Inflammatory macrophage treated with lipopolysaccharide for 4 hours (primary cell): ENCODE data around the gene ACSL3.
A peak's percentile ranks its signal among the peaks of the same experiment; 100 is the strongest.
"Not testable (repeated sequence)": the region's sequence is repeated elsewhere in the genome, so short reads cannot be mapped to it uniquely, and the experiment has no call there.

Experiments used
- DNase-seq: peaks from one replicate; pipeline ENCODE4 v3.0.0-alpha.2; 2020

Gene ACSL3

DNA sequence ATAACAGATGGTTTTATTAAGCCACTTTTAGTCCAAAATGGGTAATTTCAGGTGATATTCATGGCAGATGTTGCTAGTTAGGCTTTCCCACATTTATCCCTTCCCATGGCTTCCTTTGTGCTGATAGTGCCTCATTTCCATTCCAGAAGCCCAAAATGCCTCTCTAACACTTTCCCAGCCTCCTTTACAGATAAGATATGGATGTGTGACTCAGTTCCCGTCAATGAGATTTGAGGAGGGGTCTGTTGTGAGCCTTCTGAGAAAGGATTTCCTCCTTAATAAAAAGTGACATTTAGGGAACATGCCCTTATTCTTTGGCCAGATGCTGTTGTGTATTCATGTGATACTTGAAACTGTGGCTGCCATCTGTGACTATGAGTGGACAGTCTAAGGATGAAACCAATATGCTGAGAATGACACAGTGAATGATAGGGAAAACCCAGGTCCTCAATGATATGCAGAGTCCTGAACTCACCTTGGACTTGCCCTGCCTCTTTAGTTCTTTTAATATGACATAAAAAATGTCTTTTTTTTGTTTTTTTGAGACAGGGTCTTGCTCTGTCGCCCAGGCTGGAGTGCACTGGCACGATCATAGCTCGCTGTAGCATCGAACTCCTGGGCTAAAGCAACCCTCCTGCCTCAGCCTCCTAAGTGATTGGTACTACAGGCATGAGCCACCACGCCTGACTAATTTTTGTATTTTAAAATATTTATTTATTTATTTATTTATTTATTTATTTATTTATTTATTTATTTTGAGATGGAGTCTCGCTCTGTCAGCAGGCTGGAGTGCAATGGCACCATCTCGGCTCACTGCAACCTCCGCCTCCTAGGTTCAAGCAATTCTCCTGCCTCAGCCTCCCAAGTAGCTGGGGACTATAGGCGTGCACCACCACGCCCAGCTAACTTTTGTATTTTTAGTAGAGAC is 5.8 kb upstream of the ACSL3 start:
- no peak for DNase-seq

DNA sequence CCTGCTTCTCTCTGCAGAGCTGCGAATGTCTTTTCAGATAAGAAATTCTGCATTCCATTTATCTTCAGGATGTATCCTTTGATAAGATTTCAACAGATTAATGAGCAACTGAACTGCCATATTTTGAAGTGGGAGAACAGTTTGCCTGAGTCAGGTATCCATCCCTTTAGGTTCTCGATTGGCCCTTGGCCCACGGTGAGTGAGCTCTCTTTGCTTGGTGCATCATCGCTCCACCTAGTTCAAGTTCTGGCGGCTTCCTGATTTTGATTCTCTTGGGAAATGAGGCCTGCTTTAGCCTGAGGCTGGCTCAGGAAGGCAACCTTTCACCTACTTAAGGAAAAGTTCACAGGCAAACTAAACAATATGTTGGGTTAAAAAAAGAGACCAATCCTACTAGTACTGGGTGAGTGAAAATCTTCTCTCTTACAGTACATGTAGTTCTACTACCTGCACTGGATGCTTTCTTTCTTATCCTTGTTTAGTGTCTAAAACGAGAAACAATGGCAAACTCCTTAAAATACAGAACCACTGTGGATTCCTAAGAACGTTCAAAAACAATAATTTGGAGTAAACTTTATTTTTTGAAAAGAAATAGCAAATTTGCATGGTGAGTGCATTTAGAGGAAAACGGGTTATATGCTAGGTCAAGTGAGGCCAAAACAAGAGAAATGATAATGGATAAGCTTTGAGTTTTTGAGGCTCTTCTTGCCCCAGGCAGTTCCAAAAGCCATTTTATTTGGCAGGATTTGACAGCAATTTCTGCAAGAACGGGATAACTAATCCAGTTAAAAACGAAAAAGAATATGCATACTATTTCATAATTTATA is 837 bp upstream of the ACSL3 start:
- peak; percentile 21 for DNase-seq

DNA sequence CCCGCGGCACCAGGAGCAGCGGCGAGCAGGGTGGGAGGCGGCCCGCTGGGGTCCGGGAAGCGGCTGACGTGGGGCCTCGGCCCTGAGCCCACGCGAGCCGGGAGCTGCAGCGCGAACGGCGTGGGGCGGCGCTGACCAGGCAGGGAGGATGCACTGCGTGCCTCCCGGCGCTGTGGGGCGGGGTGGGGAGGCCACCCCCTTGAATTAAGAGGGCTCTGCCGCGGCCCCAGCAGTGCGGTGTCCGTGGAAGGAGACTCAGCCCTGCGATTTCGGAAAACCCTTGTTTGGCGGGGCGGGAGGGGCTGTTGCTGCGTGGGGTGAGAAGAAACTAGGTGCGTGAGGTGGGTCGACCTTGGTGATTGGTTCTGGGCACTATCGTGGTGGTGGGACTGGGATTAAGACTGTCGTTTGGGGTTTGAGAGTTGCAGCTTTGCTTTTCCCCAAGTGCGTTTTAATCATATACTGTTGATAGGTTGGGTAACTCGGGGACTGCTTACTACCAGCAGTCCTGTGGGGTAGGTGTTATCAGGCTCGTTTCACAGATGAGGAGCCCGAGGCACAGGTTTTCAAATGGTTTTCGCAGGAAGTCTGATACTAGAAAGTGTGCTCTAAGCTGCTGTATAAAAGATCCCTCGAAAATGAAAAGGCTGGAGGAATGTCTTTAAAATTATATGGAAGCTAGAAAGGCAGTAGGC is 722 bp downstream of the ACSL3 start:
- peak; percentile 49 for DNase-seq

DNA sequence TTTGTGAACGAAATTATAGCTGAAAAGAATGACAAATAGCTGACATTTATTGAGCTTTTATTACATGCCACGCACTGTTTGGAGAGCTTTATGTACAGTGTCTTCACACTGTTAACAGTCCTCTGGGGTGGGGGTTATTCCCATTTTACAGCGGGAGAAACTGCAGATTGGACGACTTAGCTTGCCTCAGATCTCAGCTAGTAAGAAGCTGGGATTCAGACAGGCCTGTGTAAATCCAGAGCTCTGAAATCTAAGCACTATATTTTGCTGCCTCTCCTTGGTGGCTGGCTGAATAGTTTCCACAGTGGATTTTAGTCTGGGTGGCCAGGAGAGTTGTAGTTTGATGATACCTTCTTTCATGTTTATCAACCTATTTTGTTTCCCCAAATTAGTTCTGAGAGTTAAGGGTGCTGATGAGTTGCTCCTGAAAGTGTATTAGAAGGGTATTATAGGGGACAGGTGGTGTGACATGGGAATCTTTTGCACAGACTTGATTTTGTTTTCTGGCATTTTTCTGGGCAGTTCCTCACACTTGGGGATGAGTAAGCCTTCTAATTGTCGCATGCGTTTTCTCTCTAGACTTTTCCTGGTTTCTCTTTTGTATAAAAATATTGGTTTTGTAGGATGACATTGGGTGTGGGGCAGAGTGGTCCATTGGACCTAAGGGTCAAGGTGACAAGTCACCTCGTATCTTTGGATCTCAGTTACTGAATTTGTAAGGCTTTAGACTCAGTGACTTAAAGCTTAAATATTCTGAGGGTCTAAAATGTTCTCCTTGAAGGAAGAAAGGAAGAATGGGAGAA is 1.5 kb downstream of the ACSL3 start:
- DNase-seq, result peak; percentile 21

DNA sequence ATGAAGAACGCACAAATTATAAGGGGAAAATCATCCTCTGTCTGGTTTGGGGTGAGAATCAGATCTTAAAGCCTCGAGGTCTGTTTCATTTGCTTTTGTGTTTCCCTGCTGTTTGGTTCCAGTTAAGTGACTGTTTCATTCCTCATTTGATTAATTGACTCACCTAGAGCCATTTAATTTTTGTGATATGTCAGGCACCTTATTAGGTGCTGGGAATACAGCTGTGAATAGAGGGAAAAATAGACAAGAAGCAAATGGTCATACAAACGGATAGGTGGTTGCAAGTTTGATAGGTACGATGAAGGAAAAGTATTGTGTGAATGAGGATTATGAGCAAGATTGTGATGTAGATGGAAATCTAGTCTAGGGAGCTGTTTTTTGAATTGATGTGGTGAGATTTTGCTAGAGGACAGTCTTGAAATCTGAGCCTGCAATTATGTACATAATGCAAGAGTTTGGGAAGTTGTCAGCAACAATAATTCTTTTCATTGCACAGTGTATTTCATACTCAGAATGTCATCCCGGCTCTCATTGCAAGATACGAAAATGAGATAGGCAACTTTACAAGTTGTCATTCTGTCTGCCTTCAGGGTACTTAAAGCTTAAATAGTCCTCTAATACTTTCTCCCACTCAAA is 2.2 kb downstream of the ACSL3 start:
- no peak for DNase-seq

DNA sequence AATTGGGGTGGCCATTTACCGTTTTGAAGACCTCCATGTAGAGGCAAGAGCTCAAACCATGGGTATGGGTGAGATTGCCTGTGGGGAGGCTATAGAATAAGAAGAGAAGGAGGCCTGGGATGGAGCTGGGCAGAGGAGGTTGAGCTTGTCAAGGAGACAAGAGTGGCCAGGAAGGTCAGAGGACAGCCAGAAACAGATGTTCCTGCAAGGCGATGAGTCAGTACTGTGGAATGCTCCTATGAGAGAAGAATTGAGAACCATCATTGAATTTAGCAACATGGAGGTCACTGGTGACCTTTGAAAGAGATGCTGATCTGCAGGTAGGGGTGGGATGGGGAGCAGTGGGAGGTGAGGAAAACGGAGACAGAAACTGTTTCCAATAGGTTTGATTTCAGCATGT is 3.5 kb downstream of the ACSL3 start:
- no peak for DNase-seq

- DNase-seq, result no peak
Measured at GRCh38 chr2:222865301-222865700, 4.5 kb downstream of the ACSL3 start.

DNA sequence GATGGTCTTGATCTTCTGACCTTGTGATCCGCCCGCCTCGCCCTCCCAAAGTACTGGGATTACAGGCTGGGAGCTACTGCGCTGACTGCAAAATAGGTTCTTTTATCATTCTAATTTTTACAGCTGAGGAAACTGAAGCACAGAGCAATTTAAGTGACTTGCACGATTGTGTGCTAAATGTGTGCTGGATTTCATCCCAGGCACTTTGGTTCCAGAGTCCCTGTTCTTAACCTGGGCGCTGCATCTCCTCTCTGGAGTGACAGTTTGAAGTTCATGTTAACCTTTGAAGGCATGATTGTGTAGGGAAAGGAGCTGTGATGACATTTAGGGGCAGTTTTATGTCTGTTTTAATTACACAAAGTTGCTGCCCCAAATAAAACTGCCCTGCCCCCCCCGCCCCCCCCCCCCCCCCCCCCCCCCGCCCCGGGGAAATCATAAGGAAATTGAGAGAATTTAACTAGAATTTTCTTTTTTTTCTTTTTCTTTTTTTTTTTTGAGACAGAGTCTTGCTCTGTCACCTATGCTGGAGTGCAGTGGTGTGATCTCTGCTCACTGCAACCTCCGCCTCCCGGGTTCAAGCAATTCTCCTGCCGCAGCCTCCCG is 5.6 kb downstream of the ACSL3 start:
- DNase-seq, result no peak

GRCh38 chr2:222868560-222869251 is 7.9 kb downstream of the ACSL3 start:
- DNase-seq, result not testable (repeated sequence)

DNA sequence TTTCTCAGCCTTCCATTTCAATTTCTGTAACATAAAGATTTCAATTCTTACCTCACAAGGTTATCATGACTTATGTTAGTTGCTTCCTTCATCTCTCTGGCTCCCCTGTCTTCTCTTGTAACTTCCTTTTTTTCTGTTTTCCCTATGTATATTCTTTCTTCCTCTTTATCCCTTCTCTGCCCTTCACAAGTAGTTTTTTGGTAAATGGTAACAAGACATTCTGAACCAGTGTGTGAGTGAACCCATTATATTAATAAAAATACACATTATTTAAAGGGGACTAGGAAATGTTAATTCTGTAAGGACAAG is 8.4 kb downstream of the ACSL3 start:
- DNase-seq, result peak; percentile 56

- DNase-seq, result no peak
Measured at GRCh38 chr2:222871291-222871690, 10.5 kb downstream of the ACSL3 start.

DNA sequence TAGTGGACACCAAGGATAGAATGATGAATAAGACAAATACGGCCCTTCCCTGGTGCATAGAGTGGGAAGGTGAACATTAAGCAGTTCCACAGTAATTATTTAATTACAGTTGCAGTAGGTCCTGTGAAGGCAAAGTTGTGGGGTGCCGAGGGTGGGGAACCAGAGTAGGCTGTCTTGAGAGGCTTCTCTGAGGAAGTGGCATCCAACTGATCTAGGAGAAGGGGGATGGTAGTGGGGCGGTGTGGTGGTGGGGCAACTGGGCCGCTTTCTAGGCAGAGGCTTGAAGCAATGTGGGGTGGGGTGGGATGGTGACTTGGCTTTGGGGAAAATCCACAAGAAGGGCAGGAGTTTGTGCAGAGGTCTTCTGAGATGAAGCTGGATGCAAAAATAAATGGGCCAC is 11.7 kb downstream of the ACSL3 start:
- no peak for DNase-seq

DNA sequence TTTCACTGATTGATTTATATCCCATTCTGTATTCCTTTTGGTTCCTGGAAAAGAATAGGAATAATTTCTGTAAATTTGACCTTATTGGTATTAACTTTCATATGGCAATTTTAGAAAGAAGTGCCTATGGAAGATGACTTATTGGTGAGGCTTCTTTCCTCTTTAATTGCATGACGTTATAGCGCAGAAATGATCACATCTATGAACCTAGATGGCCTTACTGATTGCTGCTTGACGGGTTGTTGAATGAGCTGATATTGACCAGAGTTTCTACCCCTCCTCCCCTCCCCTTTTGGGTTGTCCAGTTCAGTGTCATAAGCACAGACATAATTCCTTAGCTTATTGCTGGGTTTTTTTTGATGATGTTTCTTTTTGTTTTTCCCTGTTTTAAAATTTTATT is 14.6 kb downstream of the ACSL3 start:
- DNase-seq, result no peak

- no peak for DNase-seq
Measured at GRCh38 chr2:222876947-222877346, 16.1 kb downstream of the ACSL3 start.

DNA sequence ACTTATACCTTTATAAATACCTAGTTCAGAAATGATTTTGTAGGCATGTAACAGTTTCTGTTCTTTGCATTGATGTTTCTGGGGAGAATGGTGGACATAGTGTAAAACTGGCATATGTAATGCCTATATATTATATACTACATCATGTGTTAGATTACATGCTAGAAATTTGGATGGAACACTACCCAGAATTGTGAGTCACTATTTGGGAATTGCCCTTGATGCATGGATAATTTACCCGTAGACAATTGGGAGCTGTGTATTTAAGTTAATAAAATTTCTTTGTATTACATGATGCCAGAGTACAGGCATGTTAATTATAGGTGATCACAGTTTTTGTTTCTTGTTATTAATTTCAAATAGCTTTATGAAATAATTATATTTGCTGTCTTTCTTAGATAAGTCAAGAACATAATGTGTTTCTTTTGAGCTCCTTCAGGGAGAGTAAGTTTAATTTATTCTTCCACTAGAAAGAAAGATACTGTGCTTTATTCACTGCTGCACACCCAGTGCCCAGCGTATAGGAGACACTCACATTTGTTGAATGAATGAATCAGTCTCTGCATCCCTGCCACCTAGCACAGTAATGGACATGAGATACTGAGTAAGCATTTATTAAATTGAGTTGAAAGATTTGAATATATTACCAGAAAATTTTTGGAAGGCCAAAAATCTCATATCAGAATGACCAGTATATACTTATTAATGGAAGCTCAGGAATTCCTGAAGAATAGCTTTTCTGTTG is 16.9 kb downstream of the ACSL3 start:
- no peak for DNase-seq

GRCh38 chr2:222878301-222878876 is 17.6 kb downstream of the ACSL3 start:
- DNase-seq, result no peak

DNA sequence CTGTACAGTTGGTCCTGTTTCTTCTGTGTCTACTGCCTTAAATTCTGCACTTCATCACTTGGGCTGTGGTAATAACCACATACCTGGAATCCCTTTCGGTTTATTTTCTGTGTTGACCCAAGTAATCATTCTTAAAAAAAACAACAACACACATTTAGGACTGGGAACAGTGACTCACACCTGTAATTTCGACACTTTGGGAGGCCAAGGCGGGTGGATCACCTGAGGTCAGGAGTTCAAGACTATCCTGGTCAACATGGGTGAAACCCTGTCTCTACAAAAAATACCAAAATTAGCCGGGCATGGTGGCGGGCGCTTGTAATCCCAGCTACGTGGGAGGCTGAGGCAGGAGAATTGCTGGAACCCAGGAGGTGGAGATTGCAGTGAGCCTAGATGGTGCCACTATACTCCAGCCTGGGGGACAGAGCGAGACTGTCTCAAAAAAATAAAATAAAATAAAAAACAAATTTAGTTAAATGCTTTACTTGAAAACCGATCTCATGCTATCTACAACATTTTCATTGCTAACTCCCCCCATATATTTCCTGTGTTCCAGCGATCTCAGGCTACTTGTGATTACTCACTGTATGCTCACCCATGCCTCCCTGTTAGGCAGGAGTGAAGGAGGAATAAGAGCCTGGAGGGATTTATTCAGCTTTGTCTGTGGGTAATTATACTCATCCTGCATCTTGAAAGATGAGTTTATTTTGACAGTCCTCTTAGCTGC is 18.2 kb downstream of the ACSL3 start:
- DNase-seq, result no peak

- no peak for DNase-seq
Measured at GRCh38 chr2:222879604-222879933, 18.7 kb downstream of the ACSL3 start.

GRCh38 chr2:222882484-222882928 is 21.7 kb downstream of the ACSL3 start:
- DNase-seq, result no peak
